Activated CD4-positive, CD25-positive, alpha-beta regulatory T cell treated with anti-CD3 and anti-CD28 coated beads, Interleukin-2, amount 50 U/mL, for 16 hours (primary cell): Measurements from ENCODE around the gene SMARCA2.

Experiments
- DNase-seq: peaks from one replicate; pipeline ENCODE4 v3.0.0-alpha.2; 2020; ENCODE audit warnings: low read depth, low spot score

The SMARCA2 gene

GRCh38 chr9:2170722-2171121 is 155.6 kb downstream of the SMARCA2 start:
- DNase-seq = no peak

GRCh38 chr9:2173170-2173569 is 158.0 kb downstream of the SMARCA2 start:
- DNase-seq = no peak

- no peak for DNase-seq
Observed at GRCh38 chr9:2173861-2174260, 158.7 kb downstream of the SMARCA2 start.

GRCh38 chr9:2174306-2174705 is 159.2 kb downstream of the SMARCA2 start:
- DNase-seq = no peak

- DNase-seq = no peak
Observed at GRCh38 chr9:2174911-2175310, 159.8 kb downstream of the SMARCA2 start.

- no peak for DNase-seq
Observed at GRCh38 chr9:2177121-2177520, 162.0 kb downstream of the SMARCA2 start.

- no peak for DNase-seq
Observed at GRCh38 chr9:2178034-2178734, 163.0 kb downstream of the SMARCA2 start.

GRCh38 chr9:2179567-2179966 is 164.4 kb downstream of the SMARCA2 start:
- DNase-seq = no peak

- no peak for DNase-seq
Observed at GRCh38 chr9:2180154-2180553, 165.0 kb downstream of the SMARCA2 start.

- DNase-seq = no peak
Observed at GRCh38 chr9:2180704-2181103, 165.6 kb downstream of the SMARCA2 start.

- DNase-seq = no peak
Observed at GRCh38 chr9:2181792-2182191, 166.6 kb downstream of the SMARCA2 start.

GRCh38 chr9:2190939-2191608 is 175.9 kb downstream of the SMARCA2 start:
- DNase-seq = no peak

- no peak for DNase-seq
Observed at GRCh38 chr9:2191609-2191972, 176.4 kb downstream of the SMARCA2 start.

- no peak for DNase-seq
Observed at GRCh38 chr9:2192356-2192979, 177.3 kb downstream of the SMARCA2 start.

- DNase-seq = no peak
Observed at GRCh38 chr9:2193552-2193951, 178.4 kb downstream of the SMARCA2 start.

- no peak for DNase-seq
Observed at GRCh38 chr9:2195211-2195610, 180.1 kb downstream of the SMARCA2 start.

- DNase-seq = no peak
Observed at GRCh38 chr9:2196757-2197156, 181.6 kb downstream of the SMARCA2 start.

GRCh38 chr9:2198956-2199635 is 183.9 kb downstream of the SMARCA2 start:
- DNase-seq = no peak

GRCh38 chr9:2199999-2200796 is 185.1 kb downstream of the SMARCA2 start:
- no peak for DNase-seq

- DNase-seq = no peak
Observed at GRCh38 chr9:2208465-2208864, 193.3 kb downstream of the SMARCA2 start.

GRCh38 chr9:2208991-2209390 is 193.8 kb downstream of the SMARCA2 start:
- no peak for DNase-seq

GRCh38 chr9:2209400-2209799 is 194.3 kb downstream of the SMARCA2 start:
- DNase-seq = no peak
